Neural cell (in vitro differentiated cells): ENCODE data around the gene METTL9. TPM values are rescaled to one million over a fixed set of nuclear protein-coding genes. Genes with fewer than 3 reads are reported as not detected.

Source experiments
- H2AFZ ChIP-seq: fragments of 200-600, 300-800 bp; sonication (generic), shearing (Covaris generic); 2 replicates; pipeline ENCODE4 v1.6.0; 2014; ENCODE audit warnings: low read depth, mild to moderate bottlenecking, antibody characterized with exemption, low read length, moderate library complexity
- H3F3A ChIP-seq: fragments of 200-600 bp; shearing (Covaris generic); 2 replicates; pipeline ENCODE4 v1.6.1; 2016; ENCODE audit warnings: mild to moderate bottlenecking, moderate library complexity, mixed read lengths, antibody characterized with exemption, low read length; ENCODE audit not compliant: insufficient read depth, poor library complexity, severe bottlenecking
- H3K27ac ChIP-seq: fragments of 200-600, 300-800 bp; sonication (generic), shearing (Covaris generic); 2 replicates; pipeline ENCODE4 v1.5.1; 2014; ENCODE audit warnings: mild to moderate bottlenecking, low read length, moderate library complexity
- H3K27me3 ChIP-seq: fragments of 300-800, 200-600 bp; sonication (generic), shearing (Covaris generic); 2 replicates; pipeline ENCODE4 v1.6.0; 2014; ENCODE audit warnings: mild to moderate bottlenecking, low read depth, low read length, moderate library complexity; ENCODE audit not compliant: insufficient read depth
- H3K36me3 ChIP-seq: fragments of 300-800, 200-600 bp; sonication (generic), shearing (Covaris generic); 2 replicates; pipeline ENCODE4 v1.5.1; 2014; ENCODE audit warnings: mild to moderate bottlenecking, antibody characterized with exemption, low read length, moderate library complexity; ENCODE audit not compliant: insufficient read depth
- H3K4me2 ChIP-seq: fragments of 300-800, 200-600 bp; sonication (generic), shearing (Covaris generic); 2 replicates; pipeline ENCODE4 v1.6.0; 2014; ENCODE audit warnings: mild to moderate bottlenecking, low read length
- H3K4me3 ChIP-seq: fragments of 300-800, 200-600 bp; sonication (generic), shearing (Covaris generic); 2 replicates; pipeline ENCODE4 v1.5.1; 2014; ENCODE audit warnings: mild to moderate bottlenecking, low read length, moderate library complexity
- H3K79me2 ChIP-seq: fragments of 200-600 bp; shearing (Covaris generic); replicated peaks from 2 replicates; pipeline ENCODE4 v1.6.0; 2014; ENCODE audit warnings: mild to moderate bottlenecking, low read length, moderate library complexity; ENCODE audit not compliant: insufficient read depth
- H3K9ac ChIP-seq: fragments of 300-800, 200-600 bp; sonication (generic), shearing (Covaris generic); 2 replicates; pipeline ENCODE4 v1.6.1; 2016; ENCODE audit warnings: mild to moderate bottlenecking, low read length, mixed read lengths
- H3K9me2 ChIP-seq: fragments of 200-600 bp; shearing (Covaris generic); 2 replicates; pipeline ENCODE4 v1.6.1; 2016; ENCODE audit warnings: mild to moderate bottlenecking, low read length, mixed read lengths; ENCODE audit not compliant: insufficient read depth
- H3K9me3 ChIP-seq: fragments of 200-600, 300-800 bp; sonication (generic), shearing (Covaris generic); 2 replicates; pipeline ENCODE4 v1.6.1; 2016; ENCODE audit warnings: mild to moderate bottlenecking, mixed run types, low read length, moderate library complexity, mixed read lengths
- H4K20me1 ChIP-seq: fragments of 200-600 bp; shearing (Covaris generic); 2 replicates; pipeline ENCODE4 v1.6.1; 2016; ENCODE audit warnings: mild to moderate bottlenecking, mixed run types; ENCODE audit not compliant: insufficient read depth
- EP300 ChIP-seq: fragments of 450-650 bp; conservative IDR thresholded peaks from 2 replicates; pipeline ENCODE4 v1.6.1; 2014; ENCODE audit warnings: antibody characterized with exemption, mild to moderate bottlenecking, moderate library complexity; ENCODE audit not compliant: poor library complexity, severe bottlenecking
- EZH2 ChIP-seq: fragments of 200-600, 300-800 bp; shearing (Covaris generic), sonication (generic); IDR thresholded peaks from 2 replicates; pipeline ENCODE4 v1.6.1; 2014; ENCODE audit warnings: antibody characterized with exemption, low read length, borderline replicate concordance, mild to moderate bottlenecking; ENCODE audit not compliant: insufficient read depth, poor library complexity, severe bottlenecking
- MXI1 ChIP-seq: fragments of 450-650 bp; conservative IDR thresholded peaks from 2 replicates; pipeline ENCODE4 v1.6.1; 2014; ENCODE audit warnings: antibody characterized with exemption, mild to moderate bottlenecking; ENCODE audit not compliant: poor library complexity, severe bottlenecking
- POLR2AphosphoS5 ChIP-seq: IDR thresholded peaks from 2 replicates; pipeline ENCODE4 v1.6.1; 2012
- RAD21 ChIP-seq: fragments of 450-650 bp; conservative IDR thresholded peaks from 2 replicates; pipeline ENCODE4 v1.6.1; 2014; ENCODE audit warnings: antibody characterized with exemption, mild to moderate bottlenecking, moderate library complexity
- SMC3 ChIP-seq: fragments of 450-650 bp; conservative IDR thresholded peaks from 2 replicates; pipeline ENCODE4 v1.6.1; 2014; ENCODE audit warnings: antibody characterized with exemption, mild to moderate bottlenecking, moderate library complexity; ENCODE audit not compliant: poor library complexity
- TAF1 ChIP-seq: IDR thresholded peaks from 2 replicates; pipeline ENCODE4 v1.6.1; 2012; ENCODE audit warnings: low read depth
- polyA plus RNA-seq: library from polyadenylated mRNA; depleted of rRNA; stranded (reverse); fragments of >200 nt; gene quantifications from 2 replicates; pipeline ENCODE4 v1.2.3, GENCODE V29; 2014
- TF ChIP-seq, protein P1 (sequence below): fragments of 450-650 bp; IDR thresholded peaks from 2 replicates; pipeline ENCODE4 v1.5.1; 2014; ENCODE audit warnings: antibody characterized with exemption, mild to moderate bottlenecking, moderate library complexity; ENCODE audit not compliant: poor library complexity, severe bottlenecking
- TF ChIP-seq, protein P2 (sequence below): IDR thresholded peaks from 2 replicates; pipeline ENCODE4 v1.6.1; 2012; ENCODE audit warnings: borderline replicate concordance

The METTL9 gene
- polyA plus RNA-seq, 1 donor from 2014 or later = 483 TPM

DNA sequence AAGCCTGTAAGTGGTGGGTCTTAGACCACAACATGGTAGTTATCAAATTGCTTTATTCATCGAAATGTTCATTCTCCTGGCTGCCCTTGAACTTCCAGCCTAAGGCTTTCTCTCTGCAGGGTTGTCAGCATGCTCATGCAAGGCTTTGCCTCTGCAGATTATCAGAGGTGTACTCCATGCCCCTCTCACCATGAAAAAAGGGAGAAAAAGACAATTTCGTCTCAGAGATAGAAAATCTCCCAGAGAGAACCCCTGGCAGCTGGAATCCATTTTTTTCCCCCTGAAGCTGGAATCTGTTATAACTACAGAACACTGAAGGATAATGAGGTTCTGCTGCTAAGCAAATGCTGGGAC lies 33.9 kb upstream of the METTL9 start:
- H2AFZ ChIP-seq = no peak overlapping the region

DNA sequence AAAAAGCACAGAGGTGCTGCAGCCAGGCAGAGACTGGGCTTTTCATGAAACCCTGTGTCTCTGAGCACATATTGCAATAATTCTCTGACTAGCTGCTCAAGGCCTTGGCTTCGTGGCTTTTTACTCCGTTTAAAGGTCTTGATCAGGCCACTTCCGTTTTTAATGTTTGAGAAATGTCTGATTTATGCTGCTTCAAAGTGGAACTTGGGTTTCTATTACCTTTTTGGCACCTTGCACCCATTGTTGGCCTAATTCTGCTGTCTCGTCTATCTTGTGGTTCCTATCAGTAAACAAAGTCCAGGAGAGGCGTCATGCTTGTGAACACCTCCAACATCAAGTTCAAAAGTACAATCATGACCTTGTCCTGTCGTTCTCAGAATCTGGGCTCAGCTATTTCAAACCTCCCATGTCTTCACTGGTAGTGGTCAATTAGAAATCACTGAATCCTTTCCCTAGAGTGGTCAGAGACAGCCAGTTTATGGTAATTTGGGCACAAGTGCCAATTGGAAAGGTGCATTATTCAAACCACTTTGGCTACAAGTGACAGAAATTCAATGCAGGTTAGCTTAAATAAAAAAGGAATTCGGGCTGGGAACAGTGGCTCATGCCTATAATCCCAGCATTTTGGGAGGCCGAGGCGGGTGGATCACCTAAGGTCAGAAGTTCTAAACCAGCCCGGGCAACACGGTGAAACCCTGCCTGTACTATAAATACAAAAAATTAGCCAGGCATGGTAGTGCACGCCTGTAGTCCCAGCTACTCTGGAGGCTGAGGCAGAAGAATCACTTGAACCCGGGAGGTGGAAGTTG lies 33.3 kb upstream of the METTL9 start:
- Histone ChIP-seq H3K36me3 (no peaks in the 10 kb centered on the region), H3K9me3 (no peaks in the 10 kb centered on the region), H3F3A (peaks cover 4% of the 10 kb centered on the region), H2AFZ (no peak overlapping the region), H3K9ac (no peak overlapping the region), H3K27ac (no peak overlapping the region), H4K20me1 (no peaks in the 10 kb centered on the region), H3K79me2 (no peaks in the 10 kb centered on the region), H3K9me2 (no peaks in the 10 kb centered on the region), H3K4me2 (no peak overlapping the region), H3K4me3 (no peak overlapping the region), H3K27me3 (no peaks in the 10 kb centered on the region)
- TF ChIP-seq EZH2 = no peak
- TF ChIP-seq RAD21 = no peak
- TF ChIP-seq EP300 = no peak
- TF ChIP-seq SMC3 = no peak
- TF ChIP-seq TAF1 = no peak
- TF ChIP-seq MXI1 = no peak
- no peak for TF ChIP-seq POLR2AphosphoS5
- TF ChIP-seq, protein P1, sequence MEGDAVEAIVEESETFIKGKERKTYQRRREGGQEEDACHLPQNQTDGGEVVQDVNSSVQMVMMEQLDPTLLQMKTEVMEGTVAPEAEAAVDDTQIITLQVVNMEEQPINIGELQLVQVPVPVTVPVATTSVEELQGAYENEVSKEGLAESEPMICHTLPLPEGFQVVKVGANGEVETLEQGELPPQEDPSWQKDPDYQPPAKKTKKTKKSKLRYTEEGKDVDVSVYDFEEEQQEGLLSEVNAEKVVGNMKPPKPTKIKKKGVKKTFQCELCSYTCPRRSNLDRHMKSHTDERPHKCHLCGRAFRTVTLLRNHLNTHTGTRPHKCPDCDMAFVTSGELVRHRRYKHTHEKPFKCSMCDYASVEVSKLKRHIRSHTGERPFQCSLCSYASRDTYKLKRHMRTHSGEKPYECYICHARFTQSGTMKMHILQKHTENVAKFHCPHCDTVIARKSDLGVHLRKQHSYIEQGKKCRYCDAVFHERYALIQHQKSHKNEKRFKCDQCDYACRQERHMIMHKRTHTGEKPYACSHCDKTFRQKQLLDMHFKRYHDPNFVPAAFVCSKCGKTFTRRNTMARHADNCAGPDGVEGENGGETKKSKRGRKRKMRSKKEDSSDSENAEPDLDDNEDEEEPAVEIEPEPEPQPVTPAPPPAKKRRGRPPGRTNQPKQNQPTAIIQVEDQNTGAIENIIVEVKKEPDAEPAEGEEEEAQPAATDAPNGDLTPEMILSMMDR = no peak
- TF ChIP-seq, protein P2, sequence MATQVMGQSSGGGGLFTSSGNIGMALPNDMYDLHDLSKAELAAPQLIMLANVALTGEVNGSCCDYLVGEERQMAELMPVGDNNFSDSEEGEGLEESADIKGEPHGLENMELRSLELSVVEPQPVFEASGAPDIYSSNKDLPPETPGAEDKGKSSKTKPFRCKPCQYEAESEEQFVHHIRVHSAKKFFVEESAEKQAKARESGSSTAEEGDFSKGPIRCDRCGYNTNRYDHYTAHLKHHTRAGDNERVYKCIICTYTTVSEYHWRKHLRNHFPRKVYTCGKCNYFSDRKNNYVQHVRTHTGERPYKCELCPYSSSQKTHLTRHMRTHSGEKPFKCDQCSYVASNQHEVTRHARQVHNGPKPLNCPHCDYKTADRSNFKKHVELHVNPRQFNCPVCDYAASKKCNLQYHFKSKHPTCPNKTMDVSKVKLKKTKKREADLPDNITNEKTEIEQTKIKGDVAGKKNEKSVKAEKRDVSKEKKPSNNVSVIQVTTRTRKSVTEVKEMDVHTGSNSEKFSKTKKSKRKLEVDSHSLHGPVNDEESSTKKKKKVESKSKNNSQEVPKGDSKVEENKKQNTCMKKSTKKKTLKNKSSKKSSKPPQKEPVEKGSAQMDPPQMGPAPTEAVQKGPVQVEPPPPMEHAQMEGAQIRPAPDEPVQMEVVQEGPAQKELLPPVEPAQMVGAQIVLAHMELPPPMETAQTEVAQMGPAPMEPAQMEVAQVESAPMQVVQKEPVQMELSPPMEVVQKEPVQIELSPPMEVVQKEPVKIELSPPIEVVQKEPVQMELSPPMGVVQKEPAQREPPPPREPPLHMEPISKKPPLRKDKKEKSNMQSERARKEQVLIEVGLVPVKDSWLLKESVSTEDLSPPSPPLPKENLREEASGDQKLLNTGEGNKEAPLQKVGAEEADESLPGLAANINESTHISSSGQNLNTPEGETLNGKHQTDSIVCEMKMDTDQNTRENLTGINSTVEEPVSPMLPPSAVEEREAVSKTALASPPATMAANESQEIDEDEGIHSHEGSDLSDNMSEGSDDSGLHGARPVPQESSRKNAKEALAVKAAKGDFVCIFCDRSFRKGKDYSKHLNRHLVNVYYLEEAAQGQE = no peak

More for the DNA sequence above, 33.9 kb upstream of the METTL9 start:
- no peaks in the 10 kb centered on the region for H4K20me1 ChIP-seq
- H3K9ac ChIP-seq = no peak overlapping the region
- no peak overlapping the region for H3K4me2 ChIP-seq
- H3K79me2 ChIP-seq = no peaks in the 10 kb centered on the region
- no peaks in the 10 kb centered on the region for H3K36me3 ChIP-seq
- no peaks in the 10 kb centered on the region for H3K9me2 ChIP-seq
- H3K4me3 ChIP-seq = no peak overlapping the region
- no peak overlapping the region for H3K27ac ChIP-seq
- peaks cover 4% of the 10 kb centered on the region for H3F3A ChIP-seq
- no peaks in the 10 kb centered on the region for H3K27me3 ChIP-seq
- no peak for TF ChIP-seq POLR2AphosphoS5
- no peak for TF ChIP-seq TAF1
- TF ChIP-seq, protein P2 = no peak
- TF ChIP-seq, protein P1 = no peak
- no peak for TF ChIP-seq MXI1
- no peak for TF ChIP-seq EZH2
- no peak for TF ChIP-seq RAD21
- no peak for TF ChIP-seq EP300
- TF ChIP-seq SMC3 = no peak
- H3K9me3 ChIP-seq = no peaks in the 10 kb centered on the region
